ENCODE measurements around the gene TMEM134.

TMEM134 gene

GRCh38 chr11:67419325-67420049 lies 49.6 kb downstream of the TMEM134 start:
- DNase-seq = no peak

DNA sequence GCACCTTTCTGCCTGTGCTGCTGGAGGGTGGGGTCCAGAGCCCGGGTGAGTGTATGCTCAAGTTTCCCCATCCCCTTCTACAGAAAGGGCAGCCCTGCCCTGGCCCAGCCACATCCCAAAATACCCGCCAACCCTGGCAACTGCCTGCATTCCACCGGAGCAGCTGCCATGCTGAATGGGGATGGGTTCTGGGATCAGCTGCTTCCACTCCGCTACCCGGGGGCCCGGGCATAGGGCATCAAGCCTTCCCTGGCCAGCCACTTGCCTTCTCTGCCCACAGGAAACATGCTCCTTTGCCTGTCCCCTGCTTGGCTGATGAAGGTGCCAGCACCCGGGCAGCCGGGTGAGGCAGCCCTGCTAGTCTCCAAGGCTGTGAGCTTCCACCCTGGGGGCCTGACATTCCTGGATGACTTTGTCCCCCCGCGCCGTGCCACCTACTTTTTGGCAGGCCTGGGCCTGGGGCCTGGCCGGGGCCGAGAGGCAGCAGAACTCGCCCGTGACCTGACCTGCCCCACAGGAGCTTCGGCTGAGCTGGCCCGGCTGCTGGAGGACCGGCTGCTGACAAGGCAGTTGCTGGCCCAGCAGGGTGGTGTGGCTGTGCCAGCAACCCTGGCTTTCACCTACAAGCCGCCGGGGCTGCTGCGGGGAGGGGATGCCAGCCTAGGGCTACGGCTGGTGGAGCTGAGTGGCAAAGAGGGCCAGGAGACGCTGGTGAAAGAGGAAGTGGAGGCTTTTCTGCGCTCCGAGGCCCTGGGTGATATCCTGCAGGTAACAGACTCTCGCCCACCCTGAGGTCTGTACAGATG lies 50.4 kb downstream of the TMEM134 start:
- DNase-seq = no peak

- no peak for DNase-seq
Observed at GRCh38 chr11:67417425-67417824, 51.6 kb downstream of the TMEM134 start.

DNA sequence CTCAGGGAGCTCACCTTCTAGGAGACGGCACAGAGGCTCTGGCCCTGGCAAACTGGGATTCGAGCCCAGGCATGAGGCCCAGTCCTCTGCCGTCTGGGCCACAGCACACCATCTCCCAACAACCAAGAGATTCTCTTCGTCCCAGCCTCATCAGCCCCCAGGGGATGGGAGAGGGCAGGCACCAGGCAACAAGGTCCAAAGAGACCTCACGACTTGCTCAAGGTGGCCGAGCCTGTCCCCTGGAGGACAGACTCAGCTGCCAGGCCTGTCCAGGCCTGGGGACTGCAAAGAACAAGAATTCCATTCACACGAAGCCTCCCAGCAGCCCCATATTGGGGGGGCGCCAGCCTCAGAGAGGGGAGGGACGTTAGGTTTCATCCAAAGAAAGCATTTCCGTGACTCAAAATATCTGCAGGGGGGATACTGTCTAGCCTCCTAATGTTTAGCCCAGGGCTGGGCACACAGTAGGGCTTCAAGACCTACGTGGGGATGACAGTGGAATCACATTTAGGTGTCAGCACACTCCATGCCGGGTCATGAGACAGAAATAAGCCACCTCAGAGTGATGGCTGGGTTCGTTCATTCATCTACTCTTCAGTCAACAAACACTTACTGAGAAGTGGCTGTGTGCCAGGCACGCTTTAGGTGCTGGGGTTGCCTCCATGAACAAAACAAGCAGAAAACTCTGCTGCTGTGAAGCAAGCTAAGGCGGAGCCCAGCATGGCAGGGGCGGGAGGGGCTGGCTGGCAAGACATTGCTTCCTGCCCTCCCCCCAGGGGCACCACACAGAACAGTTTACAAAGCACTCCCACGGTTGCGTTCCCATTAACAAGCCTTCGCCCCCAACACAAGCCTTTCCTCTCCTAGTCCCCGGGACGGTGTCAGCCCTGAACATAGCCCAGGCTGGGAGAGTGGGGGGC lies 52.4 kb downstream of the TMEM134 start:
- DNase-seq = no peak

- no peak for DNase-seq
Observed at GRCh38 chr11:67415501-67416304, 53.3 kb downstream of the TMEM134 start, which contains the start of gene CARNS1. Gene CARNS1 (plus strand): TSS chr11:67415678. CDS start chr11:67416200, 522 bp downstream.

- DNase-seq = no peak
Observed at GRCh38 chr11:67413266-67413849, 55.7 kb downstream of the TMEM134 start.

DNA sequence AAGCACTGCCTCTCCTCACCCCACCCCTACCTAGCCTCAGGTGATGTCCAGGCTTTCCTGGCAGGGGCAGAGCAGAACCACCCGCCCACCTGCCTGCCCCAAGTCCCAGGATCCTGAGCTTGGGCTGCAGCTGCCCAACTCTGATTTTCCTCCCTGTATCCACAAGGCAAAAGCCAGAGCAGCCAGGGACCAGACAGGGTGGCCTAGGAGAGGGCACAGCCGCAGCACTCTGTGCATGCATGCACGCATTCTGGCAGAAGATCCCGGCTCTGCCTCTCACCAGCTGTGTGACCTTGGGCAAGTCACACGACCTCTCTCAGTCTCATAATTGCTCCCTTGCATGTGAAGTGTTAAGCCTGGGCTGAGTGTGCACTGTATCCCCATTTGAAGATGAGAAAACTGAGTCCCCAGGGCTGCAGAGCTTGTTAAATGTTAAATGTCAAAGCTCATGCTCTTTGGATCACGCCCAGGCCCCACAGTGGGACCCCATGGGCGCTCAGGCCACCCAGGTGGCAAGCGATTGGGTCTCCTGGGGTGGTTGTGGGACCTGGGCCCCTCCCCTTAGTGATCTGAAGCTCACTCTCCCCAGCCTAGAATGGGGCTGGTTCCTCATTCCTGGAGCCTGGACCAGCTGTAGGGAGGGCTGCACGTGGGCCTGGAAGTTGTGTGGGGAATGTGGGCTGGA lies 56.4 kb downstream of the TMEM134 start:
- DNase-seq = no peak

DNA sequence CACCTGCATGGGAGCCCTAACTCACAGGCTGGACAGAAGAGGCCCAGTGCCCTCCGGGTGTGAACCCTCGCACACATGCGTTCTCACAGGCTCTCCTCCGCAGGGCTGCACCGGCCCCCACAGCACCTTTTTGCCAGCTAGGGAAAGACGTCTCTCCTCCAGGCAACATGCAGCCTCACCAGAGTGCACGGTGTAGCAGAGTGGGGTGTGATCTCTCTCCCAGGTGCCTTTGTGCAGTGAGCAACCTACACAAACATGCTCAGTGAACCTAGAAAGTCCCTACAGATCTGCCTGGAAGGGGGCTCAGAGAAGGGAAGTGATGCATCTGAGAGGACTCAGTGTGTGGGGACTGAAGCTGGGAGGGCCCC lies 57.3 kb downstream of the TMEM134 start:
- no peak for DNase-seq
